ENCODE measurements around the gene CPSF3. TPM values are rescaled to one million over a fixed set of nuclear protein-coding genes. Genes with fewer than 3 reads are reported as not detected.

Gene CPSF3
- polyA plus RNA-seq, 2 of the 4 experiments (the other 2 are of a cell fraction) = 63.4 to 77.2 TPM

GRCh38 chr2:9484533-9484932 lies 61.1 kb downstream of the CPSF3 start:
- no peaks in the 10 kb centered on the region for H3K9me3 ChIP-seq
- peaks cover 22% of the 10 kb centered on the region for H3K4me1 ChIP-seq
- ChIA-PET POLR2A (no interaction called here), CTCF (interaction anchor here (0.9 to 1.2 kb wide), 3 partner anchors 15 to 329 kb away, joined by 3 read pairs; no protein-coding TSS in a partner anchor)
- H3K4me3 ChIP-seq = no peak overlapping the region
- H3K4me2 ChIP-seq = no peak overlapping the region
- ATAC-seq (no peak), DNase-seq (ENCODE audit: low read depth in 1 of 2, low spot score in 1 of 2) (no peak), FAIRE-seq (no peak)
- no peak overlapping the region for H3K27ac ChIP-seq
- 84% methylated on average over 5 of the region's 5 CpGs for WGBS (ENCODE audit: missing lambda C conversion rate)
- no peak for TF ChIP-seq CTCF (IDR thresholded peaks at IDR 0.05)
- TF ChIP-seq CBX2 (IDR thresholded peaks at IDR 0.05; ENCODE audit: borderline replicate concordance, low read depth) = no peak
- TF ChIP-seq POLR2A (IDR thresholded peaks at IDR 0.05; ENCODE audit: low read length) = no peak

GRCh38 chr2:9488583-9489547 lies 65.4 kb downstream of the CPSF3 start:
- H3K27ac ChIP-seq = no peak overlapping the region
- H3K4me1 ChIP-seq = peaks cover 11% of the 10 kb centered on the region; the same call in 2 of the 3 replicates
- peak overlapping the region; percentile 8; the same call in 1 of the 3 replicates for H3K4me2 ChIP-seq
- CTCF ChIA-PET = no interaction called here
- ATAC-seq (peak in 1 of 2 experiments; percentile 24; a peak in 2 of 6 replicates), FAIRE-seq (no peak), DNase-seq (ENCODE audit: low read depth in 1 of 2, low spot score in 1 of 2) (no peak)
- H3K9me3 ChIP-seq = no peaks in the 10 kb centered on the region
- TF ChIP-seq EP300 (IDR thresholded peaks at IDR 0.05) (no peak), ZNF302 (CRISPR knock-in tag; IDR thresholded peaks at IDR 0.05) (no peak), POLR2AphosphoS2 (conservative IDR thresholded peaks at IDR 0.05; ENCODE audit: low read length) (no peak), ZSCAN20 (CRISPR knock-in tag; IDR thresholded peaks at IDR 0.05) (no peak), FOSL2 (IDR thresholded peaks at IDR 0.05) (no peak), FOSL2 (CRISPR knock-in tag; IDR thresholded peaks at IDR 0.05) (no peak), RFX5 (IDR thresholded peaks at IDR 0.05) (no peak), EHMT2 (IDR thresholded peaks at IDR 0.05; ENCODE audit: low read depth) (no peak), TFCP2L1 (CRISPR knock-in tag; IDR thresholded peaks at IDR 0.05) (no peak), PBX3 (IDR thresholded peaks at IDR 0.05) (no peak)
- WGBS (ENCODE audit: missing lambda C conversion rate) = 100% methylated on average over 1 of the region's 1 CpG
- POLR2A ChIA-PET = no interaction called here
- H3K4me3 ChIP-seq = no peak overlapping the region

GRCh38 chr2:9490789-9491188 lies 67.3 kb downstream of the CPSF3 start:
- Histone ChIP-seq H3K27ac (no peak overlapping the region), H3K4me3 (no peak overlapping the region), H3K4me1 (peaks cover 11% of the 10 kb centered on the region; the same call in 2 of the 3 replicates), H3K4me2 (no peak overlapping the region), H3K9me3 (no peaks in the 10 kb centered on the region)
- ATAC-seq (no peak), FAIRE-seq (no peak), DNase-seq (ENCODE audit: low read depth in 1 of 2, low spot score in 1 of 2) (no peak)
- TF ChIP-seq PHF8 (IDR thresholded peaks at IDR 0.05; ENCODE audit: borderline replicate concordance, low read depth) (no peak), HDAC2 (IDR thresholded peaks at IDR 0.05) (no peak), RAD21 (conservative IDR thresholded peaks at IDR 0.05 in 1 of 2, IDR thresholded peaks at IDR 0.05 in 1 of 2) (no peak), HOXB5 (CRISPR knock-in tag; IDR thresholded peaks at IDR 0.05) (no peak), HMGXB4 (CRISPR knock-in tag; IDR thresholded peaks at IDR 0.05; ENCODE audit: borderline replicate concordance) (no peak), EP300 (IDR thresholded peaks at IDR 0.05) (no peak), E2F6 (IDR thresholded peaks at IDR 0.05; ENCODE audit: borderline replicate concordance, low read depth) (no peak), CBX8 (IDR thresholded peaks at IDR 0.05) (no peak), PBX3 (IDR thresholded peaks at IDR 0.05) (no peak), FOSB (CRISPR knock-in tag; IDR thresholded peaks at IDR 0.05) (no peak), CHD2 (IDR thresholded peaks at IDR 0.05; ENCODE audit: low read length, partially characterized antibody) (no peak), BCL3 (IDR thresholded peaks at IDR 0.05) (no peak)
- POLR2A ChIA-PET = interaction anchor here (0.9 kb wide), 1 partner anchor 15 kb away, joined by 3 read pairs; no protein-coding TSS in a partner anchor
- CTCF ChIA-PET = interaction anchor here (0.8 to 3.3 kb wide), 4 partner anchors 12 to 348 kb away, joined by 3 to 15 read pairs (median 3); no protein-coding TSS in a partner anchor
- WGBS (ENCODE audit: missing lambda C conversion rate) = 77% methylated on average over 2 of the region's 2 CpGs

Data from A549 (cell line).